Measurements from ENCODE around the gene MAP3K7CL.

Gene MAP3K7CL

DNA sequence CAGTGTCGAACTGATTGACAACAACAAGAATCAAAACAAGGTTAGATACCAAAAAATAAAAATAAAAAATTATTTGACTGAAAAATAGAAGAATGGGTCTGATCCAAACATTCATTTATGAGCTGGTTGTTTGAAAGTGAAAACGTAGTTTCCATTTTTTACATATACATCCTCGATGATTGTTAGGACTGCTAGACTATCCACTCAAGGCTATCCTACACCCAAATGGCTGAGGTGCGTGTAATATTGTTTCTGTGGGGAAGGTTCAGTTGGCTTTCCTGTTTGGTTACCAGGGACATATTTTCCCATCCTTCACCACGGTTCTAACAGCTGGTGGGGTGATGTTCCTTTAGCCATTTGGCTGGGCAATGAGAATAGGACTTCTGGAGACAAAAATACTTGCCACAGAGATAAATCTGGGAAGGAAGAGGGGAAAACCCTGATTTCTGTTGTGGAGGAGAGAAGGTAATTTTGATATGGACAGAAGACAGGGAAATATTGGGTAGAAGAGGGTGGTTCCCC is 66.3 kb downstream of the MAP3K7CL start:
- H3K4me3 ChIP-seq (ENCODE audit: low read length), result no peak overlapping the region
- WGBS (ENCODE audit: extremely low coverage, insufficient coverage, low lambda C conversion rate), result no CpG with 5 or more reads among the region's 5 CpGs
- DNase-seq, result no peak
- H3K4ac ChIP-seq (ENCODE audit: low read depth, low read length), result no peak overlapping the region
- no peak overlapping the region for H4K8ac ChIP-seq (ENCODE audit: low read depth, low read length)
- H3K23ac ChIP-seq (ENCODE audit: low read length), result no peak overlapping the region
- no peak overlapping the region for H3K18ac ChIP-seq (ENCODE audit: low read length)
- H4K5ac ChIP-seq (ENCODE audit: low read length), result no peak overlapping the region
- H3K4me2 ChIP-seq (ENCODE audit: low read length), result no peak overlapping the region
- no peak overlapping the region for H2AK5ac ChIP-seq (ENCODE audit: low read length)
- H2BK15ac ChIP-seq (replicated peaks; ENCODE audit: low read depth), result no peak overlapping the region
- no peak overlapping the region for H3K56ac ChIP-seq (ENCODE audit: low read length)
- H3K27ac ChIP-seq (ENCODE audit: low read depth, low read length), result no peak overlapping the region
- no peaks in the 10 kb centered on the region for H3K79me2 ChIP-seq (ENCODE audit: control insufficient read depth, insufficient read depth, low read length)
- H3K9ac ChIP-seq (ENCODE audit: low read length), result no peak overlapping the region
- H3K4me1 ChIP-seq (ENCODE audit: control insufficient read depth, low read depth, low read length), result no peaks in the 10 kb centered on the region
- no peak overlapping the region for H2BK5ac ChIP-seq (ENCODE audit: low read length)
- no peaks in the 10 kb centered on the region for H3K79me1 ChIP-seq (ENCODE audit: low read length)
- H3K36me3 ChIP-seq (ENCODE audit: control insufficient read depth, insufficient read depth, low read length), result no peaks in the 10 kb centered on the region
- H3K27me3 ChIP-seq (ENCODE audit: insufficient read depth, low read length, poor library complexity), result no peaks in the 10 kb centered on the region
- H2BK120ac ChIP-seq (ENCODE audit: low read depth, low read length), result no peak overlapping the region

DNA sequence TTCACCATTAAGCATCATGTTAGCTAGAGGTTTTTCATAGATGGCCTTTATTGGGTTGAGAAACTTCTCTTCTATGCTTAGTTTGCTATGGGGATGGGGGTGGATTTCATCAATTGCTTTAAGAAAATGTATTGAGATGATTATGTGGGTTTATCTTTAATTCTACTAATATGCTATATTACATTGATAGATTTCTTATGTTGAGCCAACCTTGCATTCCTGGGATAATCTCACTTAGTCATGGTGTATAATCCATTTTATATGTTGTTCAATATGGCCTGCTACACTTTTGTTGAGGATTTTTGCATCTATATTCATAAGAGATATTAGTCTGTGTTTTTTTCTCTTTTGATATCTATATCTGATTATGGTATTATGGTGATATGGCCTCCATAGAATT is 70.7 kb downstream of the MAP3K7CL start:
- H3K79me2 ChIP-seq (ENCODE audit: control insufficient read depth, insufficient read depth, low read length), result no peaks in the 10 kb centered on the region
- no peak for DNase-seq
- H4K8ac ChIP-seq (ENCODE audit: low read depth, low read length), result no peak overlapping the region
- no peak overlapping the region for H3K4me2 ChIP-seq (ENCODE audit: low read length)
- no peak overlapping the region for H3K56ac ChIP-seq (ENCODE audit: low read length)
- no peaks in the 10 kb centered on the region for H3K4me1 ChIP-seq (ENCODE audit: control insufficient read depth, low read depth, low read length)
- no peak overlapping the region for H3K23ac ChIP-seq (ENCODE audit: low read length)
- H2BK15ac ChIP-seq (replicated peaks; ENCODE audit: low read depth), result no peak overlapping the region
- H3K9ac ChIP-seq (ENCODE audit: low read length), result no peak overlapping the region
- H2AK5ac ChIP-seq (ENCODE audit: low read length), result no peak overlapping the region
- no peaks in the 10 kb centered on the region for H3K36me3 ChIP-seq (ENCODE audit: control insufficient read depth, insufficient read depth, low read length)
- H4K5ac ChIP-seq (ENCODE audit: low read length), result no peak overlapping the region
- no peak overlapping the region for H3K18ac ChIP-seq (ENCODE audit: low read length)
- no peak overlapping the region for H3K27ac ChIP-seq (ENCODE audit: low read depth, low read length)
- H2BK120ac ChIP-seq (ENCODE audit: low read depth, low read length), result no peak overlapping the region
- H3K27me3 ChIP-seq (ENCODE audit: insufficient read depth, low read length, poor library complexity), result no peaks in the 10 kb centered on the region
- H3K79me1 ChIP-seq (ENCODE audit: low read length), result no peaks in the 10 kb centered on the region
- H3K4me3 ChIP-seq (ENCODE audit: low read length), result no peak overlapping the region
- no peak overlapping the region for H3K4ac ChIP-seq (ENCODE audit: low read depth, low read length)
- no peak overlapping the region for H2BK5ac ChIP-seq (ENCODE audit: low read length)

DNA sequence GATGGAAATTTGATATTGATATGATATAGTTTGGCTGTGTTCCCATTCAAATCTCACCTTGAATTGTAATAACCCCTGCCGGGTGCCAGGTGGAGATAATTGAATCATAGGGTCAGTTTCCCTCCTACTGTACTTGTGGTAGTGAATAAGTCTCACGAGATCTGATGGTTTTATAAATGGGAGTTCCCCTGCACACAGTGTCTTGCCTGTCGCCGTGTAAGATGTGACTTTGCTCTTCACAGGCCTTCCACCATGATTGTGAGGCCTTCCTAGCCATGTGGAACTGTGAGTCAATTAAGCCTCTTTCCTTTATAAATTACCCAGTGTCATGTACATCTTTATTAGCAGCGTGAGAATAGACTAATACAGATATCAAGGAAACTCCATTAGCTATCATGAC is 74.6 kb downstream of the MAP3K7CL start:
- no peak overlapping the region for H3K9ac ChIP-seq (ENCODE audit: low read length)
- no peaks in the 10 kb centered on the region for H3K79me2 ChIP-seq (ENCODE audit: control insufficient read depth, insufficient read depth, low read length)
- H2AK5ac ChIP-seq (ENCODE audit: low read length), result no peak overlapping the region
- H3K56ac ChIP-seq (ENCODE audit: low read length), result no peak overlapping the region
- H3K23ac ChIP-seq (ENCODE audit: low read length), result no peak overlapping the region
- no peak overlapping the region for H2BK15ac ChIP-seq (replicated peaks; ENCODE audit: low read depth)
- no peaks in the 10 kb centered on the region for H3K4me1 ChIP-seq (ENCODE audit: control insufficient read depth, low read depth, low read length)
- no peaks in the 10 kb centered on the region for H3K79me1 ChIP-seq (ENCODE audit: low read length)
- no peak overlapping the region for H2BK120ac ChIP-seq (ENCODE audit: low read depth, low read length)
- no peak overlapping the region for H2BK5ac ChIP-seq (ENCODE audit: low read length)
- H3K4me3 ChIP-seq (ENCODE audit: low read length), result no peak overlapping the region
- H3K4ac ChIP-seq (ENCODE audit: low read depth, low read length), result no peak overlapping the region
- no peaks in the 10 kb centered on the region for H3K27me3 ChIP-seq (ENCODE audit: insufficient read depth, low read length, poor library complexity)
- H3K4me2 ChIP-seq (ENCODE audit: low read length), result no peak overlapping the region
- H3K27ac ChIP-seq (ENCODE audit: low read depth, low read length), result no peak overlapping the region
- H3K18ac ChIP-seq (ENCODE audit: low read length), result no peak overlapping the region
- H4K8ac ChIP-seq (ENCODE audit: low read depth, low read length), result no peak overlapping the region
- no peak overlapping the region for H4K5ac ChIP-seq (ENCODE audit: low read length)
- no CpG with 5 or more reads among the region's 5 CpGs for WGBS (ENCODE audit: extremely low coverage, insufficient coverage, low lambda C conversion rate)
- DNase-seq, result no peak
- H3K36me3 ChIP-seq (ENCODE audit: control insufficient read depth, insufficient read depth, low read length), result no peaks in the 10 kb centered on the region

DNA sequence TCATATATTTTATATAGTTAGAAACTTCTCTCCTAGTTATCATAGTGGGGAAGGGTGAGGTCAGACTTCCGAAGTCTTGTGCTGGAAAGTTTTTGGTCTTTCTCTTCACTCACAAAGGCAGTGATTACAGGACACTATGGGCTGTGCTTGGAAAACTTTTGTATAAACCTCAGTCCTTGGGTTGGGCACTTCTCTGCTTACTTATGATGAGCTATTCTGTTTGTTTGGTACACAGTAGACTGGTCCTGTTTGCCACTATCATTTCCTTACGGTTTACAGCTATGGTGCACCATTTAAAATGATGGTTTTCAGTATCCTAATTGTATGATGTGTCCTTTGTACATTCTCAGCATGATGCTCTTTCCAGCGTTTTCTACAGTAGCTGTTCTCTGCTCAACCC is 75.5 kb downstream of the MAP3K7CL start:
- H3K9ac ChIP-seq (ENCODE audit: low read length), result no peak overlapping the region
- no peaks in the 10 kb centered on the region for H3K79me1 ChIP-seq (ENCODE audit: low read length)
- H3K79me2 ChIP-seq (ENCODE audit: control insufficient read depth, insufficient read depth, low read length), result no peaks in the 10 kb centered on the region
- H3K27ac ChIP-seq (ENCODE audit: low read depth, low read length), result no peak overlapping the region
- no peak overlapping the region for H4K8ac ChIP-seq (ENCODE audit: low read depth, low read length)
- H4K5ac ChIP-seq (ENCODE audit: low read length), result no peak overlapping the region
- no peaks in the 10 kb centered on the region for H3K4me1 ChIP-seq (ENCODE audit: control insufficient read depth, low read depth, low read length)
- no peak overlapping the region for H3K56ac ChIP-seq (ENCODE audit: low read length)
- H3K27me3 ChIP-seq (ENCODE audit: insufficient read depth, low read length, poor library complexity), result no peaks in the 10 kb centered on the region
- no peaks in the 10 kb centered on the region for H3K36me3 ChIP-seq (ENCODE audit: control insufficient read depth, insufficient read depth, low read length)
- no CpG with 5 or more reads among the region's 3 CpGs for WGBS (ENCODE audit: extremely low coverage, insufficient coverage, low lambda C conversion rate)
- no peak overlapping the region for H3K23ac ChIP-seq (ENCODE audit: low read length)
- H3K4ac ChIP-seq (ENCODE audit: low read depth, low read length), result no peak overlapping the region
- no peak overlapping the region for H2BK15ac ChIP-seq (replicated peaks; ENCODE audit: low read depth)
- no peak overlapping the region for H3K18ac ChIP-seq (ENCODE audit: low read length)
- H3K4me3 ChIP-seq (ENCODE audit: low read length), result no peak overlapping the region
- no peak overlapping the region for H2AK5ac ChIP-seq (ENCODE audit: low read length)
- H2BK5ac ChIP-seq (ENCODE audit: low read length), result no peak overlapping the region
- no peak overlapping the region for H3K4me2 ChIP-seq (ENCODE audit: low read length)
- H2BK120ac ChIP-seq (ENCODE audit: low read depth, low read length), result no peak overlapping the region
- no peak for DNase-seq

DNA sequence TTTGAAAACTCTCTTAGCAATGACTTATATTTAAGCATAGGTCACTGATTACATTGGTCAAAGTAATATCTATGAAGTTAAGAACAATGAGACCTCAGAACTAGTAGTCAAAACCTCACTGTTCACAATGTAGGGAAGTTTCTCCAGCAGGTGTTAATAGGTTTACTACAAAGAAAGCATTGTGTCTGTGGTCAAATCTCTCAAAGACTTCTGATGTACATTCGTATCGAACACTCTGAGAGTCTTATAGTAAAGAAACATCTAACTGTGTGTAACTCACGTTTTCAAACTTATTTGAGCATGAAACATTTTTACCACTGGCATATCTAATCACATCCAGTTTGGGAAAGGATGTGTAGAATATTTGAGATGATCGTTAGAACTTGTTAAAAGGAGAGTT is 76.0 kb downstream of the MAP3K7CL start:
- no peak overlapping the region for H2BK5ac ChIP-seq (ENCODE audit: low read length)
- H2BK15ac ChIP-seq (replicated peaks; ENCODE audit: low read depth), result no peak overlapping the region
- no peak overlapping the region for H4K5ac ChIP-seq (ENCODE audit: low read length)
- H3K9ac ChIP-seq (ENCODE audit: low read length), result no peak overlapping the region
- H3K56ac ChIP-seq (ENCODE audit: low read length), result no peak overlapping the region
- H2AK5ac ChIP-seq (ENCODE audit: low read length), result no peak overlapping the region
- no peak overlapping the region for H3K4me2 ChIP-seq (ENCODE audit: low read length)
- H3K23ac ChIP-seq (ENCODE audit: low read length), result no peak overlapping the region
- H3K27ac ChIP-seq (ENCODE audit: low read depth, low read length), result no peak overlapping the region
- H4K8ac ChIP-seq (ENCODE audit: low read depth, low read length), result no peak overlapping the region
- H3K4me3 ChIP-seq (ENCODE audit: low read length), result no peak overlapping the region
- no peaks in the 10 kb centered on the region for H3K79me1 ChIP-seq (ENCODE audit: low read length)
- H3K18ac ChIP-seq (ENCODE audit: low read length), result no peak overlapping the region
- H3K4ac ChIP-seq (ENCODE audit: low read depth, low read length), result no peak overlapping the region
- no peaks in the 10 kb centered on the region for H3K79me2 ChIP-seq (ENCODE audit: control insufficient read depth, insufficient read depth, low read length)
- no peaks in the 10 kb centered on the region for H3K36me3 ChIP-seq (ENCODE audit: control insufficient read depth, insufficient read depth, low read length)
- H3K27me3 ChIP-seq (ENCODE audit: insufficient read depth, low read length, poor library complexity), result no peaks in the 10 kb centered on the region
- H2BK120ac ChIP-seq (ENCODE audit: low read depth, low read length), result no peak overlapping the region
- no peaks in the 10 kb centered on the region for H3K4me1 ChIP-seq (ENCODE audit: control insufficient read depth, low read depth, low read length)
- WGBS (ENCODE audit: extremely low coverage, insufficient coverage, low lambda C conversion rate), result no CpG with 5 or more reads among the region's 4 CpGs
- no peak for DNase-seq

DNA sequence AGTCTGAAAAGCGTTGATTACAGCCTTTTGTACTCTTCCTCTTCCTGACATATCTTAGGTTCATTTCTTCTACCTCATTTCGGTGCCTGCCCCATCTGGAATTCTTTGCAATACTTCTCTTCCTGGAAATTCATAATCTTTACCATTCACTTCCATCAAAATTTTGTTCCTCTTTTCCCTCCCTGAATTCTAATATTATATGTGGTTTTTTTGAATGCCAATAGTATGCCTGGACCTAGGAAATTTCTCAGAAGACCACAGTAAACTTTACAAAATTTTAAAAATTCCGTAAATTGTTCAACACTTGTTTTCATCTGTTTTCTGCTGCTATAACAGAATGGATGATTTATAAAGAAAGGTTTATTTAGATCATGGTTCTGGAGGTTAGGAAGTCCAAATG is 76.8 kb downstream of the MAP3K7CL start:
- no peak overlapping the region for H3K4ac ChIP-seq (ENCODE audit: low read depth, low read length)
- H3K36me3 ChIP-seq (ENCODE audit: control insufficient read depth, insufficient read depth, low read length), result no peaks in the 10 kb centered on the region
- H3K4me1 ChIP-seq (ENCODE audit: control insufficient read depth, low read depth, low read length), result no peaks in the 10 kb centered on the region
- H2BK120ac ChIP-seq (ENCODE audit: low read depth, low read length), result no peak overlapping the region
- H2BK15ac ChIP-seq (replicated peaks; ENCODE audit: low read depth), result no peak overlapping the region
- H4K8ac ChIP-seq (ENCODE audit: low read depth, low read length), result no peak overlapping the region
- no peak overlapping the region for H2BK5ac ChIP-seq (ENCODE audit: low read length)
- no peak overlapping the region for H3K4me3 ChIP-seq (ENCODE audit: low read length)
- H3K79me1 ChIP-seq (ENCODE audit: low read length), result no peaks in the 10 kb centered on the region
- no peak overlapping the region for H2AK5ac ChIP-seq (ENCODE audit: low read length)
- H3K18ac ChIP-seq (ENCODE audit: low read length), result no peak overlapping the region
- H4K5ac ChIP-seq (ENCODE audit: low read length), result no peak overlapping the region
- no peak overlapping the region for H3K9ac ChIP-seq (ENCODE audit: low read length)
- H3K79me2 ChIP-seq (ENCODE audit: control insufficient read depth, insufficient read depth, low read length), result no peaks in the 10 kb centered on the region
- H3K4me2 ChIP-seq (ENCODE audit: low read length), result no peak overlapping the region
- H3K27ac ChIP-seq (ENCODE audit: low read depth, low read length), result no peak overlapping the region
- DNase-seq, result no peak
- H3K27me3 ChIP-seq (ENCODE audit: insufficient read depth, low read length, poor library complexity), result no peaks in the 10 kb centered on the region
- H3K56ac ChIP-seq (ENCODE audit: low read length), result no peak overlapping the region
- WGBS (ENCODE audit: extremely low coverage, insufficient coverage, low lambda C conversion rate), result no CpG with 5 or more reads among the region's 3 CpGs
- no peak overlapping the region for H3K23ac ChIP-seq (ENCODE audit: low read length)

All from mesendoderm (in vitro differentiated cells).